ENCODE measurements around the gene GMPPB. TPM values are rescaled to one million over a fixed set of nuclear protein-coding genes. Genes with fewer than 3 reads are reported as not detected.
"Not testable (repeated sequence)": the region's sequence is repeated elsewhere in the genome, so short reads cannot be mapped to it uniquely, and the experiment has no call there.

GMPPB gene
- polyA plus RNA-seq, 6 donors from 2014 or later = 11.5 to 22.0 (median 14.6) TPM

DNA sequence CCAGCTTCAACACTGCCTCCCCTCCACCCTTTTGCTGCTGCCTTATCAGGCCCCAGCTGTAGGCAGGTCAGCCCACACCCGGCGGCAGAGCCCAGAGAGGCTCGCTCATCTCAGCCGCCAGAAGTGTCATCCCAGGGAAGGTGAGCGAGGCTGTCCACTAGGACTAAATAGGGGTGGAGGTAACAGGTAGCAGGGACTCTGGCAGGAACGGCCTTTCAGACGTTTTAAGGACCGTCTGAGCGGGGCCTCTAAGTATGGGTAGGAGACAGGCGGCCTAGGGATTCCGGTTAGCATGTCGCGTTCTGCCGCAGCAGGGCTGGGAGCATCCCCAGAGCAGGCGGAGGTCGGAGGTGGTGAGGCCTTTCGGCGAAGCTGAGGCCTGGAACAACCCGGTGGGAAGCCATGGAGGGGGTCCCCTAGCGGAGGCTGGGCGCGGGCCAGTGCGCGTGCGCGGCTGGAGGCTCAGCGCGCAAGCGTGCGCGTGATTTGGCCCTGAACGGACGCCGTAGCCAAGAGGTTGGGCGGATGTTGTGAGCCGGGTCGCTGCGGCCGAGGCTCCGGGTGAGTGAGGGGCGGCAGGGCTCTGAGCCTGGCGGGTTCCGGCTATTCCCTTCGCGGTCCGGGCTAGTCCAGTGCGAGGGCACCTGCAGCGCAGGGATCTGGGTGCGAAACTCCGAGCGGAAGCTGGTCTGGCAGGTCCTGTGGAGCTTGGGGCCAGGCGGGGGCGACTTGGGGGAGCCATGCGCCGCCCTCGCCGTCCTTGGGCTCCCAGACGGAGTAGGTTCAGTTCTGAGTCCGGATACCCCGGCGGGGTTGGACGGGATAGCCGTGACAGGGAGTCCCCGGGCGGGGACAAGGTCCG is 34.5 kb downstream of the GMPPB start, which contains the start of the genes MST1 and RNF123:
TSS of gene MST1 (minus strand) at position 429 of the 862 bp plus-strand sequence. CDS start 783 bp downstream, outside the sequence.
TSS of gene RNF123 (plus strand) at position 512 of the 862 bp plus-strand sequence. CDS start 1,609 bp downstream, outside the sequence.
- Mint-ChIP-seq H3K9me3 (no peaks in the 10 kb centered on the region), H3K4me1 (peaks cover 26 to 43% (median 42%) of the 10 kb centered on the region in 3 donors), H3K27ac (peak within 1 kb of the TSS; percentile 93 to 99 (median 96)), H3K36me3 (no peaks in the 10 kb centered on the region), H3K27me3 (no peaks in the 10 kb centered on the region), H3K4me3 (peak within 1 kb of the TSS; percentile 89 to 98 (median 97))
- DNase-seq (peak; percentile 93), ATAC-seq (ENCODE audit: low read depth in 2 of 2) (peak; percentile 80)

DNA sequence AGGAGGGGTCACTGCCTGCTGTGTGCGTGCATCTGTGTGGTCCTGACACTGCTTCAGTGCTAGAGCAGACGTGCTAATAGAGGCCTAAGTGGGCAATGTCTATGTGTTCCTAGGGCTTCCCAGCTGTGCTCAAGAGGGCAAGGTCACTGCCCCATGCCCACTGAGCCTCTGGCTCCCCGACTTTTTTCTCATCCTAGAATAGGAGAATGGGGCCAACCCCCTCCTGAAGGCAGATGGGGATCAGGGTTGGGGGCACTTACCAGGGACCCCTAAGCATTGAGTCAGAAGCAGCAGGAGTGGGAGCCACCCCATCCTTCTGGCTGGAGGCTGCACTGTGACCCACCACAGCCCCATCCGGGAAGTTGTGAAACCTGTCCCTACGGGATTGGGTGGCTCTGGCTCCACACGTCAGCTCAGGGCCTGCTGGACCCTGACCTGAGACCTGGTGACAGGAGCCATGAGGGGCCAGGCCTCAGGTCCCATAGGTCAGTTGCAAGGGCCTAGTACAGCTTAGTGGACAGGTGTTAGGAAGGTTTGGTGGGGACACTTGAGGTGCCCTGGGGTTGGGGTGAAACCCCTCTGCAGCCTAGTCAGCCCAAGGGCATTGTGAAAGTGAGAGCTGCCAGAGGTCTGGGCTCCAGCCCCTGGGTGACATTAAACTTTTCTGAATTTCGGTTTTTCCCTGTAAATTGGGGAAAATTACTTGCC is 35.3 kb downstream of the GMPPB start:
- not testable (repeated sequence) for H3K36me3 Mint-ChIP-seq; DNase-seq; H3K9me3 Mint-ChIP-seq; H3K27me3 Mint-ChIP-seq; ATAC-seq (ENCODE audit: low read depth in 2 of 2)
- H3K4me3 Mint-ChIP-seq = peak overlapping the region; percentile 89 to 98 (median 97)
- peak overlapping the region in 5 of 6 donors; percentile 94 to 99 (median 97) for H3K27ac Mint-ChIP-seq
- peaks cover 26 to 43% (median 42%) of the 10 kb centered on the region in 3 donors for H3K4me1 Mint-ChIP-seq

DNA sequence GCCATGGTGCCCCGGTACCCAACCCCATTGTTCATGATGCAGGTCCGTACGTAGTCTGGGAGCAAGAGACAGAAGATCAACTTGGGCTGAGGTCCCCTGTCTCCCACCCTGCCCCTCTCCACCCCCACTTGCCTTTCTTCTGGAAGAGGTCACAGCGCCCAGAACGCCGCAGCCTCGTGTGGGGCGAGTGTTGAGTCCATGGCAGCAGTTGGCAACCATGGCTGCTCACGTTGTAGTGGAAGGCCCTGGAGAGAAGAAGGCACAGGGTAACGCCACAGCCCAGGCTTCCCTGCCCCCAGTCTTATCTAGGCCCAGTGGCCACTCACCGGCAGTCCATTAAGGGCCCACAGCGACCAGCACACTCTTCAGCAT is 36.3 kb downstream of the GMPPB start:
- H3K27me3 Mint-ChIP-seq; ATAC-seq (ENCODE audit: low read depth in 2 of 2): not testable (repeated sequence)
- H3K4me1 Mint-ChIP-seq = peaks cover 23 to 42% (median 40%) of the 10 kb centered on the region in 3 donors

DNA sequence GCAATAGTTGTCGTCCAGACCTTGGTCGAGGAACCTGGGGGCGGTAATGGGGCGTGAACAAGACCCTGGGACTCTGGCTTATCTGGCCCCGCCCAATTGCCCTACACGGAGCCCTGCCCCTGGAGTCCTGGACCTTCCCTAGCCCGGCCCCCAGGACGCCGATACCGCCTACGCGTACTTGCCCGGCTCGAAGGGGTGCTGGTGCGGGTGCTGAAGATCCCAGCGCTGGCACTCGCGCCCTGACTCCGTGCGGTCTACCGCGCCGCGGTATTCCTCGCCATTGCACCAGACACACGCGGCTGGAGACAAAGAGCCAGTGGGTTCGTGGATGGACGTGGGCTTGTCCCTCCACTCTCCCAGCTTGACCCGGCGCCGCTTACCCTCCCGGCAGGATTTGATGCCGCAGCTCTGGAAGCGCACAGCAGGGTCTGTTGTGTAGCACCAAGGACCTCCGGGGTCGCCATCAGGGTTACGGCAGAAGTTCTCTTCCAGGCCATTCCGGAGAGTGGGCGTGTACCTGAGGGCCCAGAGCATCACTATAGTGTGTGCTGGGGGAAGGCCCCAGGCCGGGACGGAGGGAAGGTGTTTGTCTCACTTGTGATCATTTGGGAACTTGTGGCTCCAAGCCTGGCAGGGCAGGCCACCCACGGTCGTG is 36.9 kb downstream of the GMPPB start:
- H3K9me3 Mint-ChIP-seq, H3K36me3 Mint-ChIP-seq, H3K27me3 Mint-ChIP-seq: not testable (repeated sequence)
- ATAC-seq (ENCODE audit: low read depth in 2 of 2) (peak in 1 of 2 donors; percentile 4), DNase-seq (peak; percentile 22)
- H3K27ac Mint-ChIP-seq = peak overlapping the region in 1 of 6 donors; percentile 54
- H3K4me1 Mint-ChIP-seq = peaks cover 22 to 42% (median 38%) of the 10 kb centered on the region in 3 donors
- H3K4me3 Mint-ChIP-seq = peak overlapping the region in 7 of 8 donors; percentile 39 to 96 (median 68)

More for the DNA sequence above, 36.3 kb downstream of the GMPPB start:
- peak overlapping the region in 7 of 8 donors; percentile 15 to 96 (median 54) for H3K4me3 Mint-ChIP-seq
- not testable (repeated sequence) for H3K27ac Mint-ChIP-seq, DNase-seq, H3K9me3 Mint-ChIP-seq, H3K36me3 Mint-ChIP-seq

DNA sequence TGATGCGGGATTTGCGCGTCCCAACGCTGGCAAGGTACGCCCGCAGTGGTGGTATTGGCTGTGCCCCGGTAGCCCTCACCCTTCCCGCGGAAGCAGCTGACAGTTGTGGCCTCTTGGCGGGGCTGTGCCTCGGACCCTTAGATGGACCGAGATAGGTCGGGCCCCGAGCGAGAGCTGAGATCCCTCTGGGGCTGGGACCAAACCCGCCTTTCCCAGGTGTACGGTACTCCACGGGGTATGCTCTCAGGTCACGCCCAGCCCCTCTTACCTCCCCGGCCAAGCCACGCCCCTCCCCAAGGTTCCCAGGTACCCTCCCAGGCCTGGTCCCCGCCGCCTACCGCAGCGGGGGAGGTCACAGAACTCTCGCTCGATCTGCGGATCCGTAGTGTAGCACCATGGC is 37.4 kb downstream of the GMPPB start:
- Mint-ChIP-seq H3K4me3 (peak overlapping the region; percentile 7 to 96 (median 78)), H3K4me1 (peaks cover 20 to 38% (median 37%) of the 10 kb centered on the region in 3 donors)
- not testable (repeated sequence) for H3K27me3 Mint-ChIP-seq, H3K9me3 Mint-ChIP-seq, H3K36me3 Mint-ChIP-seq, H3K27ac Mint-ChIP-seq
- ATAC-seq (ENCODE audit: low read depth in 2 of 2) (peak; percentile 12 to 14), DNase-seq (peak; percentile 21)

DNA sequence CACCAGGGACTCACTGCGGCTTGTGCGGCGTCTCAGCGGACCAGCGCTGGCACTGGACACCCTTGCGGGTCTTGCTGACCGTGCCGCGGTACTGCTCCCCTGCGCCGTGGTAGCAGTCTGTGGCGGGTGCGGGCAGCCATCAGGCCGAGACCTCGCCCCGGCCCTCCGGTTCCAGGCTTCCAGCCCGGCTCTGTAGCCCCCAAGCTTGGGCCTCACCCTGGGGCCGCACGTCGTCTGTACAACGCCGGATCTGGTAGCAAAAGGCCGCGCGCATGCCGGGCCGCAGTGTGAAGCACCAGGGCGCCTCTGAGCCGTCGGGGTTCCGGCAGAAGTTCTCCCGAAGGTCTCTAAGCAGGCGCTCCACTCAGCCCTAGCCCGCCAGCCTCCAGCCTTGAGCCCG is 37.9 kb downstream of the GMPPB start:
- not testable (repeated sequence) for H3K9me3 Mint-ChIP-seq, DNase-seq, H3K27me3 Mint-ChIP-seq, H3K36me3 Mint-ChIP-seq, H3K27ac Mint-ChIP-seq
- peak overlapping the region in 4 of 8 donors; percentile 77 to 96 (median 81) for H3K4me3 Mint-ChIP-seq
- H3K4me1 Mint-ChIP-seq = peaks cover 15 to 34% (median 32%) of the 10 kb centered on the region in 3 donors
- ATAC-seq (ENCODE audit: low read depth in 2 of 2) = peak in 1 of 2 donors; percentile 2

DNA sequence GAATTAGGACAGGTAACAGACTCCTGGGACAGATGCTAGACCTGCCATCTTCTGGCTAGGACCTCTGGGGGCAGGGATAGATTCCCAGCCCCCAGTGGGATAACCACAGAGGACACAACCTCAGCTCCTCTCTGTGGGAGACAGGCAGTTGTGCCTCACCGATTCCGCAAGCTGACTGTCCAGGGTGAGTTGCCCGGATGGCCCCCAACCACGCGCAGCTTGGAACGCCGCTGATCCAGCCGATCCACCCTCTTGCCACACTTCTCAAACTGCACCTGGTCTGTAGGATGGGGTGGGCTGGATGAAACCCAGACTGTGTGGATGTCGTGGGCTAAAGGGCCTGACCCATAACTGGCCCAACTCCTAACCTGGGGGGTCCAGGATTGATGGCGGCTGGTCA is 38.6 kb downstream of the GMPPB start:
- Mint-ChIP-seq H3K4me1 (peaks cover 11 to 27% (median 26%) of the 10 kb centered on the region in 3 donors), H3K4me3 (peak overlapping the region in 4 of 8 donors; percentile 21 to 77 (median 42))
- not testable (repeated sequence) for H3K9me3 Mint-ChIP-seq; DNase-seq; H3K27ac Mint-ChIP-seq; H3K27me3 Mint-ChIP-seq; ATAC-seq (ENCODE audit: low read depth in 2 of 2); H3K36me3 Mint-ChIP-seq

DNA sequence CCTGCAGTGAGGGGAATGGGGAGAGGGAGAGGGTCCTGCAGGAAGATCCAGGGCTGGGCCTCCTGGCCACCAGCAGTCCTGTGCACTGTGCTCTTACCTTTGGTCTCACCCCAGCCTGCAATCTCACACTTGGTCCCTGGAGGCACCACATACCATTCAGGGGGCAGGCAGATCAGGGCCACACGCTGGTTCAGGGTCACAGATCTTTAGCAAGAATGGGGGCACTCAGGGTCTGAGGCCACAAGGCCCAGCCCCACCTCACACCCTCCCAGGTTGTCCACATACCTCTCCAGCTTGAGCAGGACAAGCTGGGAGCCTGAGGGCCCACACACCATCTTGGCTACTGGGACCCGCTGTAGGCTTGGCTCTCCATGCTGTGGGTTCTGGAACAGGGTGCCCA is 39.3 kb downstream of the GMPPB start:
- ATAC-seq (ENCODE audit: low read depth in 2 of 2); DNase-seq; H3K9me3 Mint-ChIP-seq; H3K27ac Mint-ChIP-seq; H3K27me3 Mint-ChIP-seq: not testable (repeated sequence)
- peak overlapping the region in 1 of 8 donors; percentile 15 for H3K4me3 Mint-ChIP-seq
- peaks cover 13 to 25% (median 21%) of the 10 kb centered on the region in 3 donors for H3K4me1 Mint-ChIP-seq
- H3K36me3 Mint-ChIP-seq = peaks cover 6 to 13% of the 10 kb centered on the region in 2 donors

DNA sequence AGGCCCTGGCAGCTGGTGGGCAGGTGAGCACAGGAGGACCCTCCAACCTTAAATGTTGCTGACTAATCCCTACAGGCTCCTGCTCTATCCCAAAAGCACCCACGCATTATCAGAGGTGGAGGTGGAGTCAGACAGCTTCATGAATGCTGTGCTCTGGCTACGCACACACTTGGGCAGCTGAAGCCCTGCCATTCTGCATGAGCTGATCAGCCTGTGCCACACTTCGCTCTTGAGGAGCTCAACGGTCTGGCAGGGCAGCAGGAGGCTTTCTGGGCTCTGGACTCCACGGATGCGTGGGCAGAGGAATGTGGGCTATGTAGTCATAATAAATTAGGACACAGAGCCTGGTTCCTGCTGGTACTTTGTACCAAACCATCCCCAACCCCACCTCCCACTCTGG is 40.6 kb downstream of the GMPPB start:
- Mint-ChIP-seq H3K9me3 (no peaks in the 10 kb centered on the region), H3K36me3 (peaks cover 8 to 13% of the 10 kb centered on the region in 2 donors), H3K4me3 (peak overlapping the region in 1 of 8 donors; percentile 53), H3K27me3 (no peaks in the 10 kb centered on the region), H3K27ac (peak overlapping the region in 1 of 6 donors; percentile 47), H3K4me1 (peaks cover 9 to 12% (median 10%) of the 10 kb centered on the region in 3 donors)
- no peak for ATAC-seq (ENCODE audit: low read depth in 2 of 2)
- no peak for DNase-seq

DNA sequence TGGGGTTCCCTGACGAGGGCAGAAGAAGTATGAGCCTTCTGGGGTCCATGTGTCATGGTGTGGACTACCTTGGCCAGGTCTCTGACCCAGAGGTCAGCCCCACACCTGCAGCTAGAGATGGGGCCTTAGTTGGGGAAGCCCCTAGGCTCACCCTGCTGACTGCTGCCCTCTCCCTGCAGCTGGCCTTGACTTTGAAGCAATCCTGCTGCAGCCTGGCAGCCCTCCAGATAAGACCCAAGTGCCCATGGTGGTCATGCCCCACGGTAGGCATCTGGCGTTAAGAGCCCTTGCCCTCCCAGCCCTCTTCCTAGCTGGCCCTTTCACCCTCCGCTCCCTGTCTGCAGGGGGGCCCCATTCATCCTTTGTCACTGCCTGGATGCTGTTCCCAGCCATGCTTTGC is 42.2 kb downstream of the GMPPB start:
- Mint-ChIP-seq H3K4me3 (no peak overlapping the region), H3K27me3 (no peaks in the 10 kb centered on the region), H3K9me3 (no peaks in the 10 kb centered on the region), H3K27ac (no peak overlapping the region), H3K36me3 (peaks cover 10 to 13% of the 10 kb centered on the region in 2 donors), H3K4me1 (peaks cover 5 to 9% (median 7%) of the 10 kb centered on the region in 3 donors)
- ATAC-seq (ENCODE audit: low read depth in 2 of 2) (no peak), DNase-seq (no peak)

DNA sequence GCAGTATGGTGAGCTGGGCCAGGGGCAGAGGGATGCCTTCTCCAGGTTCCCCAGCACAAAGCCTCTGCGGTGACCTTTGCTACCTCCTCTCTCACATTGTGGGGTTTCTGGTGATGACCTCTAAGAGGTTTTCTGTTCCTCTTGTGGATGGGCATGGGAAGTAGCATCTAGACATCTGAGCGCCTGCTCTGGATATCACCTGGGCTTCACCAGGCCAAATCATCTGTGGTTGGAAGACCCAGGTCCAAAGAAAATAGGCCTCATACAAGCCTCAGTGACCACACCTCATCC is 42.6 kb downstream of the GMPPB start:
- ATAC-seq (ENCODE audit: low read depth in 2 of 2) (no peak), DNase-seq (no peak)
- no peaks in the 10 kb centered on the region for H3K27me3 Mint-ChIP-seq
- H3K27ac Mint-ChIP-seq = no peak overlapping the region
- peaks cover 5 to 7% (median 7%) of the 10 kb centered on the region in 3 donors for H3K4me1 Mint-ChIP-seq
- H3K4me3 Mint-ChIP-seq = no peak overlapping the region
- no peaks in the 10 kb centered on the region for H3K9me3 Mint-ChIP-seq
- peaks cover 10 to 13% of the 10 kb centered on the region in 2 donors for H3K36me3 Mint-ChIP-seq

DNA sequence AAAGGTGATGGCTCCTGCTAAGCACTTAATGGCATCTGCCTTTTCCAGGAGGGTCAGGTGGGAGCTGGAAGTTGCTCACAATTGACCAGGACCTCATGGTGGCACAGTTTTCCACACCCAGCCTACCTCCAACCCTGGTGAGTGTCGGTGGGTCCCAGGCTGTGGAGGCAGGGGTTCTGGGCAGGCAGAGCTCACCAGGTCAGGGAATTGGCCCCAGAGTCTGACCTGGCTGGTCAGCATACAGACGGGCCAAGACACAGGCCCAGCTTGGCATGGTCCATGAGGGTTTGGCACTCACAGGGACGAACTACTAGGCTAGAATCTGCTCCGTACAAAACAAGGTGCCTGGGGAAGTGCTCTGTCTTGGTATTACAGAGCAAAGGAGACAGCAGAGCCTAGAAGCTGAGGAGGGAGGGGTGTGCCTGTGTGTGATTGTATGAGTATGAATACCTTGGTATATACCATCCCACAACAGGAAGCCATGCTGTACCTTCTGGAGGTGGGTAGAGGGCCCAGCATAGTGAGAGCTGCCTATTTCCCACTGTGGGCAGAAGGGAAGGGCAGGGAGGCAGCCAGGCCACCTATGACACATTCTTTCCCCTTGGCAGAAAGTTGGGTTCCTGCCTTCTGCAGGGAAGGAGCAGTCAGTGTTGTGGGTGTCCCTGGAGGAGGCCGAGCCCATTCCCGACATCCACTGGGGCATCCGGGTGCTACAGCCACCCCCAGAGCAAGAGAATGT is 43.1 kb downstream of the GMPPB start:
- Mint-ChIP-seq H3K36me3 (peaks cover 10 to 13% of the 10 kb centered on the region in 2 donors), H3K9me3 (no peaks in the 10 kb centered on the region), H3K27me3 (no peaks in the 10 kb centered on the region), H3K27ac (peak overlapping the region in 1 of 6 donors; percentile 30), H3K4me1 (peaks cover 7 to 9% (median 7%) of the 10 kb centered on the region in 3 donors), H3K4me3 (no peak overlapping the region)
- ATAC-seq (ENCODE audit: low read depth in 2 of 2) (no peak), DNase-seq (no peak)
